Neural cell (in vitro differentiated cells): Measurements from ENCODE around the gene TTC23L. TPM values are rescaled to one million over a fixed set of nuclear protein-coding genes. Genes with fewer than 3 reads are reported as not detected.

Experiments used
- H2AFZ ChIP-seq: fragments of 200-600, 300-800 bp; sonication (generic), shearing (Covaris generic); 2 replicates; pipeline ENCODE4 v1.6.0; 2014; ENCODE audit warnings: low read depth, mild to moderate bottlenecking, antibody characterized with exemption, low read length, moderate library complexity
- H3F3A ChIP-seq: fragments of 200-600 bp; shearing (Covaris generic); 2 replicates; pipeline ENCODE4 v1.6.1; 2016; ENCODE audit warnings: mild to moderate bottlenecking, moderate library complexity, mixed read lengths, antibody characterized with exemption, low read length; ENCODE audit not compliant: insufficient read depth, poor library complexity, severe bottlenecking
- H3K27ac ChIP-seq: fragments of 200-600, 300-800 bp; sonication (generic), shearing (Covaris generic); 2 replicates; pipeline ENCODE4 v1.5.1; 2014; ENCODE audit warnings: mild to moderate bottlenecking, low read length, moderate library complexity
- H3K27me3 ChIP-seq: fragments of 300-800, 200-600 bp; sonication (generic), shearing (Covaris generic); 2 replicates; pipeline ENCODE4 v1.6.0; 2014; ENCODE audit warnings: mild to moderate bottlenecking, low read depth, low read length, moderate library complexity; ENCODE audit not compliant: insufficient read depth
- H3K36me3 ChIP-seq: fragments of 300-800, 200-600 bp; sonication (generic), shearing (Covaris generic); 2 replicates; pipeline ENCODE4 v1.5.1; 2014; ENCODE audit warnings: mild to moderate bottlenecking, antibody characterized with exemption, low read length, moderate library complexity; ENCODE audit not compliant: insufficient read depth
- H3K4me2 ChIP-seq: fragments of 300-800, 200-600 bp; sonication (generic), shearing (Covaris generic); 2 replicates; pipeline ENCODE4 v1.6.0; 2014; ENCODE audit warnings: mild to moderate bottlenecking, low read length
- H3K4me3 ChIP-seq: fragments of 300-800, 200-600 bp; sonication (generic), shearing (Covaris generic); 2 replicates; pipeline ENCODE4 v1.5.1; 2014; ENCODE audit warnings: mild to moderate bottlenecking, low read length, moderate library complexity
- H3K79me2 ChIP-seq: fragments of 200-600 bp; shearing (Covaris generic); replicated peaks from 2 replicates; pipeline ENCODE4 v1.6.0; 2014; ENCODE audit warnings: mild to moderate bottlenecking, low read length, moderate library complexity; ENCODE audit not compliant: insufficient read depth
- H3K9ac ChIP-seq: fragments of 300-800, 200-600 bp; sonication (generic), shearing (Covaris generic); 2 replicates; pipeline ENCODE4 v1.6.1; 2016; ENCODE audit warnings: mild to moderate bottlenecking, low read length, mixed read lengths
- H3K9me2 ChIP-seq: fragments of 200-600 bp; shearing (Covaris generic); 2 replicates; pipeline ENCODE4 v1.6.1; 2016; ENCODE audit warnings: mild to moderate bottlenecking, low read length, mixed read lengths; ENCODE audit not compliant: insufficient read depth
- H3K9me3 ChIP-seq: fragments of 200-600, 300-800 bp; sonication (generic), shearing (Covaris generic); 2 replicates; pipeline ENCODE4 v1.6.1; 2016; ENCODE audit warnings: mild to moderate bottlenecking, mixed run types, low read length, moderate library complexity, mixed read lengths
- H4K20me1 ChIP-seq: fragments of 200-600 bp; shearing (Covaris generic); 2 replicates; pipeline ENCODE4 v1.6.1; 2016; ENCODE audit warnings: mild to moderate bottlenecking, mixed run types; ENCODE audit not compliant: insufficient read depth
- EP300 ChIP-seq: fragments of 450-650 bp; conservative IDR thresholded peaks from 2 replicates; pipeline ENCODE4 v1.6.1; 2014; ENCODE audit warnings: antibody characterized with exemption, mild to moderate bottlenecking, moderate library complexity; ENCODE audit not compliant: poor library complexity, severe bottlenecking
- EZH2 ChIP-seq: fragments of 200-600, 300-800 bp; shearing (Covaris generic), sonication (generic); IDR thresholded peaks from 2 replicates; pipeline ENCODE4 v1.6.1; 2014; ENCODE audit warnings: antibody characterized with exemption, low read length, borderline replicate concordance, mild to moderate bottlenecking; ENCODE audit not compliant: insufficient read depth, poor library complexity, severe bottlenecking
- MXI1 ChIP-seq: fragments of 450-650 bp; conservative IDR thresholded peaks from 2 replicates; pipeline ENCODE4 v1.6.1; 2014; ENCODE audit warnings: antibody characterized with exemption, mild to moderate bottlenecking; ENCODE audit not compliant: poor library complexity, severe bottlenecking
- POLR2AphosphoS5 ChIP-seq: IDR thresholded peaks from 2 replicates; pipeline ENCODE4 v1.6.1; 2012
- RAD21 ChIP-seq: fragments of 450-650 bp; conservative IDR thresholded peaks from 2 replicates; pipeline ENCODE4 v1.6.1; 2014; ENCODE audit warnings: antibody characterized with exemption, mild to moderate bottlenecking, moderate library complexity
- SMC3 ChIP-seq: fragments of 450-650 bp; conservative IDR thresholded peaks from 2 replicates; pipeline ENCODE4 v1.6.1; 2014; ENCODE audit warnings: antibody characterized with exemption, mild to moderate bottlenecking, moderate library complexity; ENCODE audit not compliant: poor library complexity
- TAF1 ChIP-seq: IDR thresholded peaks from 2 replicates; pipeline ENCODE4 v1.6.1; 2012; ENCODE audit warnings: low read depth
- polyA plus RNA-seq: library from polyadenylated mRNA; depleted of rRNA; stranded (reverse); fragments of >200 nt; gene quantifications from 2 replicates; pipeline ENCODE4 v1.2.3, GENCODE V29; 2014
- TF ChIP-seq, protein P1 (sequence below): fragments of 450-650 bp; IDR thresholded peaks from 2 replicates; pipeline ENCODE4 v1.5.1; 2014; ENCODE audit warnings: antibody characterized with exemption, mild to moderate bottlenecking, moderate library complexity; ENCODE audit not compliant: poor library complexity, severe bottlenecking
- TF ChIP-seq, protein P2 (sequence below): IDR thresholded peaks from 2 replicates; pipeline ENCODE4 v1.6.1; 2012; ENCODE audit warnings: borderline replicate concordance

Gene TTC23L
- polyA plus RNA-seq, 1 donor from 2014 or later, result 8.3 TPM

DNA sequence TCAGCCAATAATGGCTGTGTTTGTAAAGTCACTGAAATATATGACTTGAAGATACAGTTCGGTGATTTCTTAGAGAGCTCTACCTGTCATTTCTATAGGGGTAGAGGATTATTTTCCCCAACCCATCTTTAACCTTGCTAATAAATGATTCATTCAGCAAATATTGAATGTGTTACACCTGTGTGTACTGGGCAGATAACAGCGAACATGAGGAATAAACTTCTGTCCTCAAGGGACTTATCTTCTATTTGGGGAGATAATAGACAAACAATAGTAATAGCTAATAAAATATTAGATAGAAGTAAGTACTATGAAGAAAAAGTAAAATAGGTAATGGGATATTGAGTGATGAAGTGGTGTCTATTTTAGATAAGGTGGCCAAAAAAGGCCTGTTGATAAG lies 9.3 kb downstream of the TTC23L start:
- Histone ChIP-seq H2AFZ (no peak overlapping the region), H3K9me3 (no peaks in the 10 kb centered on the region), H3K9ac (no peak overlapping the region), H3F3A (no peaks in the 10 kb centered on the region), H3K27me3 (no peaks in the 10 kb centered on the region), H3K79me2 (no peaks in the 10 kb centered on the region), H3K36me3 (peaks cover 6% of the 10 kb centered on the region), H3K9me2 (no peaks in the 10 kb centered on the region), H3K27ac (no peak overlapping the region), H3K4me3 (no peak overlapping the region), H3K4me2 (no peak overlapping the region), H4K20me1 (no peaks in the 10 kb centered on the region)
- TF ChIP-seq EZH2, result no peak
- no peak for TF ChIP-seq MXI1
- TF ChIP-seq POLR2AphosphoS5, result no peak
- TF ChIP-seq, protein P1, sequence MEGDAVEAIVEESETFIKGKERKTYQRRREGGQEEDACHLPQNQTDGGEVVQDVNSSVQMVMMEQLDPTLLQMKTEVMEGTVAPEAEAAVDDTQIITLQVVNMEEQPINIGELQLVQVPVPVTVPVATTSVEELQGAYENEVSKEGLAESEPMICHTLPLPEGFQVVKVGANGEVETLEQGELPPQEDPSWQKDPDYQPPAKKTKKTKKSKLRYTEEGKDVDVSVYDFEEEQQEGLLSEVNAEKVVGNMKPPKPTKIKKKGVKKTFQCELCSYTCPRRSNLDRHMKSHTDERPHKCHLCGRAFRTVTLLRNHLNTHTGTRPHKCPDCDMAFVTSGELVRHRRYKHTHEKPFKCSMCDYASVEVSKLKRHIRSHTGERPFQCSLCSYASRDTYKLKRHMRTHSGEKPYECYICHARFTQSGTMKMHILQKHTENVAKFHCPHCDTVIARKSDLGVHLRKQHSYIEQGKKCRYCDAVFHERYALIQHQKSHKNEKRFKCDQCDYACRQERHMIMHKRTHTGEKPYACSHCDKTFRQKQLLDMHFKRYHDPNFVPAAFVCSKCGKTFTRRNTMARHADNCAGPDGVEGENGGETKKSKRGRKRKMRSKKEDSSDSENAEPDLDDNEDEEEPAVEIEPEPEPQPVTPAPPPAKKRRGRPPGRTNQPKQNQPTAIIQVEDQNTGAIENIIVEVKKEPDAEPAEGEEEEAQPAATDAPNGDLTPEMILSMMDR, result no peak
- no peak for TF ChIP-seq EP300
- no peak for TF ChIP-seq SMC3

DNA sequence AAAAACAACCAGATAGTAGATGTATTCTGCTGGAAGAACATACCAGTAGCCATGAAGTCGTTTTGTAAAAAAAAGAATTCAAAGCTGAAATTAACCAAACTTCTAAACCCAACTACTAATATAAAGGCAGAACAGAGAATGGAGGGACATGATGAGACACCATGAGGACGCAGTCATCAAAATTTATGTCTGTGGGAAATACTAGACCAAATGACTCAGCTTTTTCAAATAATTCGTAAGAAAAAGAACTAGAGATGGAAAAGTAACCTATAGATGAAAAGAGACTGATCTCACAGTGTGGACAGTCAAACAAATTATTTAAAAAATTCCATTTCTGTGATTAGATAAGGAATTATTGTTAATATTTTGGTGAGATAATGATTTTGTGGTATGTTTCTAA lies 10.3 kb downstream of the TTC23L start:
- Histone ChIP-seq H3K27ac (no peak overlapping the region), H3K27me3 (no peaks in the 10 kb centered on the region), H3K9ac (no peak overlapping the region), H3K36me3 (peaks cover 6% of the 10 kb centered on the region), H3K9me2 (no peaks in the 10 kb centered on the region), H3K9me3 (no peaks in the 10 kb centered on the region), H4K20me1 (no peaks in the 10 kb centered on the region), H3F3A (no peaks in the 10 kb centered on the region), H3K4me3 (no peak overlapping the region), H3K79me2 (no peaks in the 10 kb centered on the region), H3K4me2 (no peak overlapping the region), H2AFZ (no peak overlapping the region)
- TF ChIP-seq SMC3, result no peak
- TF ChIP-seq, protein P2, sequence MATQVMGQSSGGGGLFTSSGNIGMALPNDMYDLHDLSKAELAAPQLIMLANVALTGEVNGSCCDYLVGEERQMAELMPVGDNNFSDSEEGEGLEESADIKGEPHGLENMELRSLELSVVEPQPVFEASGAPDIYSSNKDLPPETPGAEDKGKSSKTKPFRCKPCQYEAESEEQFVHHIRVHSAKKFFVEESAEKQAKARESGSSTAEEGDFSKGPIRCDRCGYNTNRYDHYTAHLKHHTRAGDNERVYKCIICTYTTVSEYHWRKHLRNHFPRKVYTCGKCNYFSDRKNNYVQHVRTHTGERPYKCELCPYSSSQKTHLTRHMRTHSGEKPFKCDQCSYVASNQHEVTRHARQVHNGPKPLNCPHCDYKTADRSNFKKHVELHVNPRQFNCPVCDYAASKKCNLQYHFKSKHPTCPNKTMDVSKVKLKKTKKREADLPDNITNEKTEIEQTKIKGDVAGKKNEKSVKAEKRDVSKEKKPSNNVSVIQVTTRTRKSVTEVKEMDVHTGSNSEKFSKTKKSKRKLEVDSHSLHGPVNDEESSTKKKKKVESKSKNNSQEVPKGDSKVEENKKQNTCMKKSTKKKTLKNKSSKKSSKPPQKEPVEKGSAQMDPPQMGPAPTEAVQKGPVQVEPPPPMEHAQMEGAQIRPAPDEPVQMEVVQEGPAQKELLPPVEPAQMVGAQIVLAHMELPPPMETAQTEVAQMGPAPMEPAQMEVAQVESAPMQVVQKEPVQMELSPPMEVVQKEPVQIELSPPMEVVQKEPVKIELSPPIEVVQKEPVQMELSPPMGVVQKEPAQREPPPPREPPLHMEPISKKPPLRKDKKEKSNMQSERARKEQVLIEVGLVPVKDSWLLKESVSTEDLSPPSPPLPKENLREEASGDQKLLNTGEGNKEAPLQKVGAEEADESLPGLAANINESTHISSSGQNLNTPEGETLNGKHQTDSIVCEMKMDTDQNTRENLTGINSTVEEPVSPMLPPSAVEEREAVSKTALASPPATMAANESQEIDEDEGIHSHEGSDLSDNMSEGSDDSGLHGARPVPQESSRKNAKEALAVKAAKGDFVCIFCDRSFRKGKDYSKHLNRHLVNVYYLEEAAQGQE, result no peak
- TF ChIP-seq, protein P1, result no peak
- no peak for TF ChIP-seq EZH2
- no peak for TF ChIP-seq MXI1
- TF ChIP-seq POLR2AphosphoS5, result no peak
- TF ChIP-seq EP300, result no peak
- no peak for TF ChIP-seq RAD21
- TF ChIP-seq TAF1, result no peak
